Measurements from ENCODE around the gene MGLL.

The MGLL gene

GRCh38 chr3:127802606-127803005 lies 19.7 kb downstream of the MGLL start:
- no peak overlapping the region for H3K4me3 ChIP-seq (ENCODE audit: control insufficient read depth, low read depth, low read length)
- DNase-seq (ENCODE audit: low read depth) = no peak
- TF ChIP-seq CTCF (conservative IDR thresholded peaks at IDR 0.05; ENCODE audit: control insufficient read depth, insufficient read depth, low read depth, low read length) = no peak

GRCh38 chr3:127801731-127802313 lies 20.5 kb downstream of the MGLL start:
- H3K4me3 ChIP-seq (ENCODE audit: control insufficient read depth, low read depth, low read length) = no peak overlapping the region
- DNase-seq (ENCODE audit: low read depth) = no peak
- TF ChIP-seq CTCF (conservative IDR thresholded peaks at IDR 0.05; ENCODE audit: control insufficient read depth, insufficient read depth, low read depth, low read length) = no peak

- no peak overlapping the region for H3K4me3 ChIP-seq (ENCODE audit: control insufficient read depth, low read depth, low read length)
- no peak for TF ChIP-seq CTCF (conservative IDR thresholded peaks at IDR 0.05; ENCODE audit: control insufficient read depth, insufficient read depth, low read depth, low read length)
- peak; percentile 69 for DNase-seq (ENCODE audit: low read depth)
Observed at GRCh38 chr3:127800508-127800907, 21.8 kb downstream of the MGLL start.

GRCh38 chr3:127799476-127800222 lies 22.7 kb downstream of the MGLL start:
- DNase-seq (ENCODE audit: low read depth) = peak; percentile 95
- no peak for TF ChIP-seq CTCF (conservative IDR thresholded peaks at IDR 0.05; ENCODE audit: control insufficient read depth, insufficient read depth, low read depth, low read length)
- H3K4me3 ChIP-seq (ENCODE audit: control insufficient read depth, low read depth, low read length) = no peak overlapping the region

DNA sequence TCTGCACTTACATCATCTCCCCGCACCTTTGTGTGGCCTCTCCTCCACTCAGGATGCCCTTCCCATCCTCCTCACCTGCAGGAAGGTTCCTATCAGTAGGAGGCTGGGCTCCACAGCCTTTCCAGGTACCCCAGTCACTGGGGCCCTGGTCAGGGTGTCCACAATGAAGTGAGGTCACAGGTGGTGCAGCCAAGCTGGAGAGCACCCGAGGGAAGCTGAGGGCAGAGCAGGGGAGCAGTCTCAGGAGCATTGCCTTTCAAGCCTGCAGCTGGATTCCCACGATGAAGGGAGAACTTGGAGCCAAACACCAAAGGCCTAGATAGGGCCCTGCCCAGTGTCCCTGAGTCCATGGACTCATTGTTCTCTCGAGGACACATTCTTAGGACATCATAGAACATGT lies 23.6 kb downstream of the MGLL start:
- no peak overlapping the region for H3K4me3 ChIP-seq (ENCODE audit: control insufficient read depth, low read depth, low read length)
- TF ChIP-seq CTCF (conservative IDR thresholded peaks at IDR 0.05; ENCODE audit: control insufficient read depth, insufficient read depth, low read depth, low read length) = no peak
- no peak for DNase-seq (ENCODE audit: low read depth)

GRCh38 chr3:127796831-127797150 lies 25.5 kb downstream of the MGLL start:
- no peak overlapping the region for H3K4me3 ChIP-seq (ENCODE audit: control insufficient read depth, low read depth, low read length)
- DNase-seq (ENCODE audit: low read depth) = no peak
- no peak for TF ChIP-seq CTCF (conservative IDR thresholded peaks at IDR 0.05; ENCODE audit: control insufficient read depth, insufficient read depth, low read depth, low read length)
